D721Med (cell line): ENCODE data around the gene JOSD1.

Experiments used
- DNase-seq: peaks from one replicate; pipeline ENCODE4 v3.0.0; 2011; ENCODE audit warnings: low spot score; ENCODE audit not compliant: insufficient read length
- FAIRE-seq: peaks from 2 replicates; lab custom pipeline; 2011; peaks lifted over from hg19 to GRCh38; lab: Jason Lieb, UNC
- CTCF ChIP-seq: IDR thresholded peaks from 2 replicates; pipeline ENCODE4 v1.5.1; 2012; ENCODE audit warnings: mild to moderate bottlenecking, control low read depth; ENCODE audit not compliant: insufficient read depth; ENCODE audit errors: missing control alignments

Gene JOSD1

DNA sequence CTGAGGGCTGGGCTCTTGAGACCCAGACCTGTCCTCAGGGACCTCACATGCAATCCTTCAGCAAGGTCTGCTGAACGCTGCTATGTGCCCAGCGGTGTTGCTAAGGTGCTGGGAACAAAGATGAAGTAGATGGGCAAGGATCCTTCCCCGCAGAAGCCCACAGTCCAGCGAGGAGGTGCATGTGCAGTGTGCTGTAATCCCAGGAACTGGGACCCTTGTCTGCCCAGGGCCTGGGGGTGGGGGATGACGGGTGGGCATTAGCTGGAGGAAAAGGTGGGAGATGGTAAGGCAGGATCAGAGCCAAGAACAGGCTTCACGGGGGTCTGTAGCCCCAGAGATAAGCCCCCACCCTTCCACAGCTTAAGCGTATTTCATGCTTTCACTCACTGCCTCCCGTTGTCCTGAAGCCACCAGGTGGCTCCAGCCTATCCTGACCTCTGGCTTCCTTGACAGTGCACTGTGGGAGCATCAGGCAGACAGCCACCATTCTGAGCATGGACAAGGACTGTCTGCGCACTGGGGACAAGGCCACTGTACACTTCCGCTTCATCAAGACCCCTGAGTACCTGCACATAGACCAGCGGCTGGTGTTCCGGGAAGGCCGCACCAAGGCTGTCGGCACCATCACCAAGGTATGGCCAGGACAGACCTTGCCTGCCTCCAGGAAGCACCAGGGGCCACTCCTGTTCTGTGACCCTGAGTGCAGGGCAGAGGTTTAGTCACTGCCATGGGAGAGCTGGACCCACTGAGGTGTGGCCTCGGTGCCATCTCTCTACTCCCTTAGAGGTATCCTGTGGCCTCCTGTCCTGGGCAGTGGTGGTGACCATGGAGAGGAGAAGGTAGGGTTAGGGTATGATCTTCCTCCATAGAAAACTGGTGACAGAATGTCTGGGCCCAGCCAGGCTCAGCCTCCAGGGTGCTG, 27.0 kb upstream of the JOSD1 start:
- TF ChIP-seq CTCF: no peak
- DNase-seq (no peak), FAIRE-seq (no peak)

- TF ChIP-seq CTCF: no peak
- DNase-seq: no peak
- FAIRE-seq: no peak
These were observed 26.4 kb upstream of the JOSD1 start for GRCh38 chr22:38727123-38727522.

- no peak for TF ChIP-seq CTCF
- FAIRE-seq: no peak
- no peak for DNase-seq
These were observed 25.3 kb upstream of the JOSD1 start for GRCh38 chr22:38725900-38726655.

DNA sequence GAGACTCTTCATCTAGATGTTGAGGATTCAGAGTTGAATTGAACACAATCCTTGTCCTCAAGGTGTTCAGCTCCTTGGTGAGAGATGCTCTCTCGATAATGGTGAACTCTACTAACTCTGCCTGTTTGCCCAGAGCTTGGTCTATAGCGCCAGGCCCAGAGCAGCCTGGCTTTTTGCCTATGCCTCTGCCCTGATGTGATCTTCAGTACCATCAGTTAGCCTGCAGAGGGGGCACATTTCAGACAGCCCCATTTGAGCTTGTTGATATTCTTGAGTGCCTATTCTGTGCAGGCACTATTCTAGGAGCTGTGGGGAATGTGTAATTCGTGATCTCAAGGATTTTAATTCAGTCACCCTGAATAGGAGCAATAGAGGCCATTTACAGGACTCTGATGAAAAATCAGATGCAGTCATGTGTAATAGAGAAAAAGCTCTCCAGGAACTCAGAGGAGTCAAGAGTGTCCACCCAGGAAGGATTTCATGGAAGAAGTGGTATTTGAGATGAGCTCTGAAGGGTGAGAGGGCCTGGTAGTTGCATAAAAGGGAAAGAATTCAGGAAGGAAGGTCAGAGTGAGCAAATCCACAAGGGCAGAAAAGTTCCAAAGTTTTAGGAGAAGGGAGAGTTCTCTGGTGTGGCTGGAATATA, 24.3 kb upstream of the JOSD1 start:
- DNase-seq (no peak), FAIRE-seq (no peak)
- TF ChIP-seq CTCF: peak; percentile 23

- no peak for TF ChIP-seq CTCF
- DNase-seq (no peak), FAIRE-seq (no peak)
These were observed 23.4 kb upstream of the JOSD1 start for GRCh38 chr22:38724176-38724575.

GRCh38 chr22:38721551-38721950, 20.8 kb upstream of the JOSD1 start:
- DNase-seq (no peak), FAIRE-seq (no peak)
- TF ChIP-seq CTCF: no peak
